Stimulated activated CD8-positive, alpha-beta memory T cell treated with anti-CD3 and anti-CD28 coated beads, Interleukin-7, amount 100 ng/mL, for 4 hours (primary cell): ENCODE measurements around the gene HSP90AB1.

Experiments
- DNase-seq, 2 donors: peaks; one replicate each; pipeline ENCODE4 v3.0.0-alpha.2; 2020; ENCODE audit warnings: low read depth in 2 of 2

HSP90AB1 gene

DNA sequence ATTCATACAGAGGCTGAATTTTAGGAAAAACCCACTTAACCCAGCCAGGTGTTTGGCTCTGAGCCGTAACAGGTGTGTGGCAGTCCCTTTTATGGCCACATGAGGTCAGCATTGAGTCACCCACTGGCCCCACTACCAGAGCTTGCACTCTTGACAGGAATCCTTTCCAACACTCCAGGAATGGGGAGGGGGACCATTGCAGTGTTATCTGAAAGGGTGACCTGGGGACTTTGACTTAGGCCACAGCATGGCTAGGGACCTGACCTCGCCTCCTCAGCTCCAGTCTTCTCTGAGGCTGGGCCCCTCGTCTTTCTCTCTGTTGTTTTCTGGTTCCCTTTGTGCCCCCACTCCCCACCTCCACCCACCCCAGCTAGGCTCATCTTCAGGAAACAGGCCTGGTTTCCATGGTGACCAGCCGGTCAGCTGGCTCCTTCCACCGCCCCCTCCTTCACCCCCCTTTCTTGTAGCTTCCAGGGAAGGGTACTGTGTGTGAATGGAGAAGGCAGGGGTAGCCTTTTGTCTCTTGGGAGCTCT is 21.3 kb downstream of the HSP90AB1 start:
- DNase-seq = no peak

DNA sequence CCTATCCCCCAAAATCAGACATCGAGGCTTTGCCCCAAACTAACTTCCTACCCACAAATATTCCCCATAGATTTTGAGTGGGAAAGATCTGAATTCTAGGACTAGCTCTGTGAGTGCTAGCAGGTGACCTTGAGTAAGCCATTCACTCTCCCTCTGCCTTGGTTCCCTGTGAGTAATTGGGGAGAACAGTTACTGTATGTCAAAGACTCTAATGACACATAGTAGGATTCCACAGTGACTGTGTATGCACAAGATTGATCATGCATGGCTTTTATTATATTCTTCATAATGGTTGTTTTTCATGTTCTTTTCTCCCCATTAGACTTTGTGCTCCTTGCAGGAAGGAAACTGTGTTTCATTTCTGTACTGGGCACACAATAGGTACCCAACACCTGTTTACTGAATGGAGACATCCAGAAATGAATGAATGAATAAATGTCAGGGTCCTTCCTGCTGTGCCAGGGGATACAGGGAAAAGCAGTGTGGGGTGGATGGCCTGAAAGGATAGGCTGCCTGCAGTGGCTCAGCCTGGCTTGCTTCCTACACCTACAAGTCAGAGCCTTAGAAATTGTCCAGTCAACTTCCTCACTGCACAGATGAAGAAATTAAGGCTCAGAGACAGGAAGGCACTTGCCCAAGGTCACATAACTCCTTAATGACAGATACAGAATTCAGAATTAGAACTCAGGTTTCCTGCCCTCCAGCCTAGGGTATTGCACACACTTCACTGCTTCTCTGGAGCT is 22.4 kb downstream of the HSP90AB1 start:
- DNase-seq = no peak

DNA sequence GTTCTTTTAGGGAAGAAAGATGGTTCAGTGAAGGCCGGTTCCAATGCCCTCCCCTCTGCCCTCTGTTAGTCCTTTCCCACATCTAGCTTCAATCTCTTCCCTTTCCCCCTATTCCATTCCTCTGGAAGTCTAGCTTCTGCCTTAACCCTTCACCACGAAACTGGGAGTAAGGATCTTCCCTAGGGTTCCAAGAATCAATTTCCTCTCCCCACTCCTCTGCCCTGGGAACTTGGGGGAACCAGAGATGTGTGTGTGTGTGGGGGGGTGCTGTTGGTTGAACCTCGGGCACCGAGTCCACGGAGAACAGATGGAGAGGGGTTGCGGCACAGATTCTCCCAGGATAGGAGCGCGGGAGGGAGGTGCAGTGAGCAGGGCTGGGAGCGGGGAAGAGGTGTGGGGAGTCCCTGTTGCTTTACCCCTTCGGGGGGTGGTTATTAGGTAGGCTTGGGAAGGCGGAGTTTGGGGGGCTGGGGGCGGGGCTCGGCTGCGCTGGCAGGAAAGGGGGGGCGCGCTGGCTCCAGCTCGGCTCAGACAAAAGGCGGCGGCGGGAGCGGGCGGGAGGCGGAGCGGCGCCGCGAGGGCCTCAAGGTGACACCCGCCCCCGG is 23.1 kb downstream of the HSP90AB1 start, which contains the start of gene TMEM151B:
TMEM151B (plus strand) TSS at position 530 of the 605 bp plus-strand sequence. CDS start 293 bp downstream, outside the sequence.
- DNase-seq = no peak

GRCh38 chr6:44270526-44271405 is 23.9 kb downstream of the HSP90AB1 start:
- no peak for DNase-seq

DNA sequence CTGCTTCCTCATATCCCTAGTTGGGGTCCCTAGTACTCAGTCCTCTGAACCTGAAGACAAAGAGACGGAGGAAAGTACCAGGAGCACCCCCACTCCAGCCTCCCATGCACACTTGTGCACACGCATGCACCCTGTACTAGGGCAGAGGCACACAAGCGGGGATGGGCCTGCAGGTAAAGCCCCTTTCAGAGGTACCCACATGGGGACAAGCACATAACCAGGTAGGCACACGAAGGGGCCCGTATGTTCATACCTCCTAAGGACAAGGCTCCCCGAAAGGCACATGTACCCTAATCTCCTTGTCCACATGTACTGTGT is 24.5 kb downstream of the HSP90AB1 start:
- no peak for DNase-seq

GRCh38 chr6:44271914-44272313 is 25.0 kb downstream of the HSP90AB1 start:
- DNase-seq = no peak

DNA sequence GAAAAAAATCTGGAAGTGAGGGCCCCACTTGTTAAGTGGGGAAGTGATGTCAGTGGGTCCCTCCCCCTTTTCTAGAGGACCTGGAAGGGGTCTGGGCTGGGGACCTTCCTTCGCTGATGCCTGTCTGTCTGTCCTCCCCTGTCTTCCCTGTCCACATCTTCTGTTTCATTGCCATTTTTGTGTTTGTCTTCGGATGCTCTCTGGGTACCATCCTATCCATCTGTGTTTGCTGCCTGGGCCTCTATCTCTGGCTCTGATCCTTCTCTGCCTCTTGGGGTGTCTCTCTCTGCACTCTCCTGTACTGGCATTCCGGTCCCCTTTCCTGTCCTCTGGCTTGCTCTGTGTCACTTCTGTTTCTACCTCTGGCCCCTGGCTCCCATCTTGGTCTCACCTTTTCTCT is 25.6 kb downstream of the HSP90AB1 start:
- no peak for DNase-seq

- DNase-seq = no peak
These were observed 26.2 kb downstream of the HSP90AB1 start for GRCh38 chr6:44272999-44273566.

GRCh38 chr6:44273617-44274016 is 26.7 kb downstream of the HSP90AB1 start:
- DNase-seq = no peak

DNA sequence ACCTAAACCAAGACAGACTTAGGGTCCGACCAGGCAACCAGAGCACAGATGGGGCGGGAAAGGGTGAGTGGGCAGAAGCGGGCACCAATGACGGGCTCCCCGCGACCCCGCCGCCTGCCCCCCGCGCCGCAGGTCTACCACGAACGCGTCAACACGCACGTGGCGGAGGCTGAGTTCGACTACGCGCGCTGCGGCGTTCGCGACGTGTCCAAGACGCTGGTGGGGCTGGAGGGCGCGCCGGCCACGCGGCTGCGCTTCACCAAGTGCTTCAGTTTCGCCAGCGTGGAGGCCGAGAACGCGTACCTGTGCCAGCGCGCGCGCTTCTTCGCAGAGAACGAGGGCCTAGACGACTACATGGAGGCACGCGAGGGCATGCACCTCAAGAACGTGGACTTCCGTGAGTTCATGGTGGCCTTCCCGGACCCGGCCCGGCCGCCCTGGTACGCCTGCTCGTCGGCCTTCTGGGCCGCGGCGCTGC is 28.4 kb downstream of the HSP90AB1 start:
- DNase-seq = no peak

- DNase-seq = no peak
These were observed 29.1 kb downstream of the HSP90AB1 start for GRCh38 chr6:44275749-44276648.

DNA sequence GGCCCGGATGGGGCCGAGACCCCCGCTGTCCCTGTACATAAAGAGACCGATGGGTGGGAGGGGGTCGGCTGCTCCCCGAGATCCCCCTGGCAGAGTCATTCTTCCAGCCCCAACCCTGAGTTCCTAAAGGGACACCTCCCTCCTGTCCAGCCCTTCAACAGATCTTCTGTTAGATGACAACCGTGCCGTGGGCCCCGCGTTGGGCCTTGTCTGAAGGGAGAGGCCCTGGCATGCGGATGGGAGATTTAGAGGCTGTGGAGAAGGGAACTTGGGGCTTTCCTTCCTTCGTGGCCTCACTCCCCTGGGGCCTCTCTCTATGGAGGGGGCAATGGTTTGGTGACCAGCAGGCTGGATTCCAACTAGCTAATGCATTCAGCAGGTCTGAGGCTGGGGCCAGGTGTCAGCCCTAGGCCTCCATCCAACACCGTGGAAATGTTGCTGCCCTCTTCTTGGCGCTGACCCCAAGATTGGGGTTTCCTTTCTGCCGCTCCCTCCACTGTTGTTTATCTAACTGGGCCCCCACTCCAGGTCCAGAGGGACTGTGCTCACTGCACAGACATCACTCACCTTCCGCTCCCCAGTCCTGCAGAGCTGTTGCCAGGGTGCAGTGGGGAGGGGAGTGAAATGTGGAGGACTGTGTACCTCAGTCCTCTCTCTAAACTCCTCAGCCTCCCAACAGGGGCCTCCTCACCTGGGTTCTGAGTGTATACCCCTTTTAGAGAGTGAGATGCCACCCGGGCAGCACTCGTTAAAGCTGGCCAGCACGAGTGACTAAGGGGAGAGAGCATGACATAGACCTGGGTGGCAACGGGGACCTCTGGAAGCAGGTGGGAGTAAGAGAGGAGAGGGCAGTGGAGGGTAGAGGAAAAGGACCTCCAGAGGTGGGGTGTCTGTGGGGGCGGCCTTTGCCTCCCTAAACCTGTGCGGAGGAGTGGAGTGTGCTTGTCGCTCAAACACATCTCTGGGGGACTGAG is 30.1 kb downstream of the HSP90AB1 start:
- DNase-seq = no peak

DNA sequence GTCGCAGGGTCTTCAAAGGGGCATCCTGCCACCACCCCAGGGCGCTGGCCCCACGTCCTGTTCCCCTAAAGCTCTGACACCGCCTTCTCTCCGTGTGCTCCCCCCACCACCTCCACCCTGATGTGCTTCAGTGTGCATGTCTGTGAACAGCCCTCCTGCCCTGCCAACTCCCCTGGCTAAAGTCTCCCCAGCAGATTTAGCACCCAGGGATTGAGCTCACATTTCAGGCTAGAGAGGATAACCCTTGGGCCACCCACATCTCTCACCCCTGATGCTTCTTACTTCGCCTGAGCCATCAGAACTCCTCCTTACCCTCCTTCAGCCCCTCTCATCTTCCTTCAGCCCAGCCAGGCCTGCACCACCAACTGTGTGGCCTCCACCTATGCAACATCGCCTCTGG is 30.9 kb downstream of the HSP90AB1 start:
- DNase-seq = no peak

- no peak for DNase-seq
These were observed 31.4 kb downstream of the HSP90AB1 start for GRCh38 chr6:44278315-44278714.

GRCh38 chr6:44278774-44279697 is 32.1 kb downstream of the HSP90AB1 start:
- DNase-seq = no peak

DNA sequence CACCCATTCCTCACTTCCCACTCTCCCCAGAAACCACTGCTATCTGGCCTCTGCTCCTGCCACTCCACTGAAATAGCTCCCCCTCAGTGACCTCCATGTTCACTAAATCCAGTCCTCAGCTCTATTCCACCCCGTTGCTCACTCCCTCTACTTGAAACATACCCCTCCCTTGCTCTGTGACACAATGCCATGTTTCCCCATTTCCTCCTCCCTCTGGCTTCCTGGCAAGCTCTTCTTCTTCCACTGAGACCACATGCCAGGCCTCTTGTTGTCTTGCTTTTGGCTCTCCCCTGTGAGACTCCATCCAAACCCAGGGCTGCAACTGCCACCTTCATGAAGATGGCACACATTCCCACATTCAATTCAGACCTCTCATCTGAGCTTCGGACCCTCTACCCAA is 37.2 kb downstream of the HSP90AB1 start:
- no peak for DNase-seq

DNA sequence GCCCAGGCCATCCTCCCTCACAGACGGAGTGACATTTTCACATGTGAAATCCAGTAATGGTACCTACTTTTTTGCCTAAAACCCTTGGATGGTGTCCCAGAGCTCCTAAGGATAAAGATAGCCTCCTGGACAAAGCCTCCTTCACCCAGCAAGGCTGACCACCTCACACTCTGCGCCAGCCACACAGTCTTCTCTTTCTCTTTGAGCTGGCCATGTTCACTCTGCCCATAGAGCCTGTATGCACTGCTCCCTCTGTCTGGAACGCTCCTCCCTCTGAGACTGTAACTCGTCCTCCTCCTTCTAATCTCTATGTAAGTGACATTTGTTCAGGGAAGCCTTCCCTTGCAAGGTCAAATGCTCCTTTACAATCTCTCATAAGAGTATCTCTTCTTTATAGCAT is 38.0 kb downstream of the HSP90AB1 start:
- DNase-seq = no peak

GRCh38 chr6:44285552-44286284 is 38.8 kb downstream of the HSP90AB1 start:
- no peak for DNase-seq
